ENCODE data around the gene PRSS50. TPM values are rescaled to one million over a fixed set of nuclear protein-coding genes. Genes with fewer than 3 reads are reported as not detected.

The PRSS50 gene
- total RNA-seq, 1 donor from 2014 or later, result not detected

- no peak for DNase-seq (ENCODE audit: extremely low spot score, unreplicated experiment)
- no peak overlapping the region for H3K27ac Mint-ChIP-seq (ENCODE audit: unreplicated experiment)
- H3K36me3 Mint-ChIP-seq (ENCODE audit: unreplicated experiment), result no peaks in the 10 kb centered on the region
- H3K27me3 Mint-ChIP-seq (ENCODE audit: unreplicated experiment), result no peaks in the 10 kb centered on the region
- no peak overlapping the region for H3K4me3 Mint-ChIP-seq (ENCODE audit: unreplicated experiment)
- TF ChIP-seq CTCF (IDR thresholded peaks at IDR 0.05), result no peak
- no peaks in the 10 kb centered on the region for H3K4me1 Mint-ChIP-seq (ENCODE audit: unreplicated experiment)
- H3K9me3 Mint-ChIP-seq (ENCODE audit: unreplicated experiment), result no peaks in the 10 kb centered on the region
Measured at GRCh38 chr3:46669191-46669999, 48.3 kb downstream of the PRSS50 start.

GRCh38 chr3:46668591-46668990, 49.1 kb downstream of the PRSS50 start:
- Mint-ChIP-seq H3K9me3 (ENCODE audit: unreplicated experiment) (no peaks in the 10 kb centered on the region), H3K27me3 (ENCODE audit: unreplicated experiment) (no peaks in the 10 kb centered on the region), H3K4me3 (ENCODE audit: unreplicated experiment) (no peak overlapping the region), H3K27ac (ENCODE audit: unreplicated experiment) (no peak overlapping the region), H3K4me1 (ENCODE audit: unreplicated experiment) (peaks cover 2% of the 10 kb centered on the region), H3K36me3 (ENCODE audit: unreplicated experiment) (no peaks in the 10 kb centered on the region)
- no peak for DNase-seq (ENCODE audit: extremely low spot score, unreplicated experiment)
- TF ChIP-seq CTCF (IDR thresholded peaks at IDR 0.05), result no peak

DNA sequence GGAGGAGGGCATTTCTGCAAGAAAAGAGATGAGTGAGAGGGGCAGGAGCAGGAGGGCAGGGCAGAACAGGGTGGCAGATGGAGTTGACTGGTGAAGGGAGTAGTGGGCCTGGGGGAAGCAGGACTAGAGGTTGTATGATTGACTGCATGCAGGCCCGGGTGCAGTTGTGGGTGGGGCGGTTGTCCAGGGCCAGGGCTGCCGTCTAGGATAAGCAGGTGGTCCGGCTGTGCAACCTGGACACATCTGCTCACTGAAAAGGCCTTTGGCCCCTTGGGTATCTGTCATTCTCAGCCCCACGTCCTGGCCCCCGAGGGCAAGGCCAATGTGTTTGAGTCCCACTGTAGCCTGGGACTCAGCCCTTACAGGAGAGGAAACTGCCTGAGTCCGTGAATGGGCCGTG, 49.6 kb downstream of the PRSS50 start:
- DNase-seq (ENCODE audit: extremely low spot score, unreplicated experiment), result no peak
- Mint-ChIP-seq H3K9me3 (ENCODE audit: unreplicated experiment) (no peaks in the 10 kb centered on the region), H3K4me3 (ENCODE audit: unreplicated experiment) (no peak overlapping the region), H3K4me1 (ENCODE audit: unreplicated experiment) (peaks cover 7% of the 10 kb centered on the region), H3K36me3 (ENCODE audit: unreplicated experiment) (no peaks in the 10 kb centered on the region), H3K27me3 (ENCODE audit: unreplicated experiment) (no peaks in the 10 kb centered on the region), H3K27ac (ENCODE audit: unreplicated experiment) (no peak overlapping the region)
- TF ChIP-seq CTCF (IDR thresholded peaks at IDR 0.05), result no peak

GRCh38 chr3:46667657-46668056, 50.0 kb downstream of the PRSS50 start:
- Mint-ChIP-seq H3K9me3 (ENCODE audit: unreplicated experiment) (no peaks in the 10 kb centered on the region), H3K4me1 (ENCODE audit: unreplicated experiment) (peaks cover 11% of the 10 kb centered on the region), H3K27ac (ENCODE audit: unreplicated experiment) (no peak overlapping the region), H3K4me3 (ENCODE audit: unreplicated experiment) (no peak overlapping the region), H3K27me3 (ENCODE audit: unreplicated experiment) (peaks cover 2% of the 10 kb centered on the region), H3K36me3 (ENCODE audit: unreplicated experiment) (no peaks in the 10 kb centered on the region)
- no peak for TF ChIP-seq CTCF (IDR thresholded peaks at IDR 0.05)
- no peak for DNase-seq (ENCODE audit: extremely low spot score, unreplicated experiment)

DNA sequence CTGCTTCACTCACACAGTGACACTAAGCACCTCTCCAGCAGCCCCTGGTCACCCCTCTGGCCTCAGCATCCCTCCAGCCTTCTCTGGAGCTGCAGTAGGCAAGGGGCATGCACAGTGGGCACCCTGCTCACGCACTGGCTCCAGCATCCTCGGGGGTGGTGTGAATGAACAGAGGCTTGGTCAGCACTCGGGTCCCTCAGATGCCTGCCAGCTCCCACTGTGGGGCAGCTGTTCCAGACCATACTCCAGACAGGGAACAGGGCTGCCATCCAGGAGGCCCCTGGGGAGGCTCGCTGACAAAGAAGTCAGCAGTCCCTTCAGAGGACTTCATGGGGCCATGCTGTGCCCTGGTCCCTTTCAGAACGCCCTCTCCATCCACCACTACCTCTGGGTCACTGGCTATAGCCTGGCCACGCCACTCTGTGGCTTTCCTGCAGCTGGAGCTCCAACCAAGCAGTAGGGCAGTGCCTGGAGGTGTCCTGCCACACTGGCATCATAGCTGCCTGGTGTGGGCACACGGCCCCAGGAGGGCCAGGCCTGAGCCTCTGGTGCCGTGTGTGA, 50.5 kb downstream of the PRSS50 start:
- DNase-seq (ENCODE audit: extremely low spot score, unreplicated experiment), result no peak
- no peak overlapping the region for H3K4me3 Mint-ChIP-seq (ENCODE audit: unreplicated experiment)
- peaks cover 16% of the 10 kb centered on the region for H3K4me1 Mint-ChIP-seq (ENCODE audit: unreplicated experiment)
- no peaks in the 10 kb centered on the region for H3K36me3 Mint-ChIP-seq (ENCODE audit: unreplicated experiment)
- no peaks in the 10 kb centered on the region for H3K9me3 Mint-ChIP-seq (ENCODE audit: unreplicated experiment)
- no peak overlapping the region for H3K27ac Mint-ChIP-seq (ENCODE audit: unreplicated experiment)
- peaks cover 4% of the 10 kb centered on the region for H3K27me3 Mint-ChIP-seq (ENCODE audit: unreplicated experiment)
- no peak for TF ChIP-seq CTCF (IDR thresholded peaks at IDR 0.05)

Measured in osteocyte (in vitro differentiated cells).